ENCODE data around the gene RYR2.

DNA sequence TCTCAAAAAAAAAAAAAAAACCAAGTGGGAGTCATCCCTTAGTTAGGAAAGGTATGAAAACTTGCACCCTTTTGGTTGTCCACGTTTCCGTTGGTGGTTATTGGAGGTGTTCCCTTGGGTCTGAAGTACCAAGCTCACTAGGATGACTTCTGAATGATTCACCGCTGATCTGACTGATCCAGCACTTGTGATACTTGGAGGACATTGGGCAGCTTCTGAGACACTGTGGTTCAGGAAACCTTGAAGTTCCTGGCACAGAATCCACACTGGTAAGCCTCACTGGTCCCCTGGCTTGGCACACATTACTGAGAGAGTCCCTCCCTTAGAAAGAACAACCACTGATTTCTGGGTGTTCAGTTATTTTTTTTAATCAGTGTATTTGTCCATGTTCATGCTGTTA lies 91.9 kb downstream of the RYR2 start:
- TF ChIP-seq, protein P1, sequence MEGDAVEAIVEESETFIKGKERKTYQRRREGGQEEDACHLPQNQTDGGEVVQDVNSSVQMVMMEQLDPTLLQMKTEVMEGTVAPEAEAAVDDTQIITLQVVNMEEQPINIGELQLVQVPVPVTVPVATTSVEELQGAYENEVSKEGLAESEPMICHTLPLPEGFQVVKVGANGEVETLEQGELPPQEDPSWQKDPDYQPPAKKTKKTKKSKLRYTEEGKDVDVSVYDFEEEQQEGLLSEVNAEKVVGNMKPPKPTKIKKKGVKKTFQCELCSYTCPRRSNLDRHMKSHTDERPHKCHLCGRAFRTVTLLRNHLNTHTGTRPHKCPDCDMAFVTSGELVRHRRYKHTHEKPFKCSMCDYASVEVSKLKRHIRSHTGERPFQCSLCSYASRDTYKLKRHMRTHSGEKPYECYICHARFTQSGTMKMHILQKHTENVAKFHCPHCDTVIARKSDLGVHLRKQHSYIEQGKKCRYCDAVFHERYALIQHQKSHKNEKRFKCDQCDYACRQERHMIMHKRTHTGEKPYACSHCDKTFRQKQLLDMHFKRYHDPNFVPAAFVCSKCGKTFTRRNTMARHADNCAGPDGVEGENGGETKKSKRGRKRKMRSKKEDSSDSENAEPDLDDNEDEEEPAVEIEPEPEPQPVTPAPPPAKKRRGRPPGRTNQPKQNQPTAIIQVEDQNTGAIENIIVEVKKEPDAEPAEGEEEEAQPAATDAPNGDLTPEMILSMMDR (IDR thresholded peaks at IDR 0.05): no peak
- TF ChIP-seq POLR2A (IDR thresholded peaks at IDR 0.05): no peak
